Measurements from ENCODE around the gene PCDH1.
"Not testable (repeated sequence)": the region's sequence is repeated elsewhere in the genome, so short reads cannot be mapped to it uniquely, and the experiment has no call there.

Gene PCDH1

GRCh38 chr5:141897425-141897824 lies 19.2 kb upstream of the PCDH1 start:
- FAIRE-seq, result no peak

- FAIRE-seq, result not testable (repeated sequence)
These were observed 12.2 kb upstream of the PCDH1 start for GRCh38 chr5:141890429-141890828.

GRCh38 chr5:141889282-141889871 lies 11.2 kb upstream of the PCDH1 start:
- no peak for FAIRE-seq

- FAIRE-seq, result no peak
These were observed 5.7 kb upstream of the PCDH1 start for GRCh38 chr5:141883892-141884318.

GRCh38 chr5:141883184-141883891 lies 5.1 kb upstream of the PCDH1 start:
- FAIRE-seq, result no peak

- no peak for FAIRE-seq
These were observed 4.5 kb upstream of the PCDH1 start for GRCh38 chr5:141882594-141883183.

- no peak for FAIRE-seq
These were observed 3.7 kb upstream of the PCDH1 start for GRCh38 chr5:141881886-141882285.

- FAIRE-seq, result no peak
These were observed 3.0 kb upstream of the PCDH1 start for GRCh38 chr5:141880961-141881801.

- FAIRE-seq, result no peak
These were observed 1.9 kb upstream of the PCDH1 start for GRCh38 chr5:141879941-141880738.

- no peak for FAIRE-seq
These were observed 1.2 kb upstream of the PCDH1 start for GRCh38 chr5:141879426-141879759.

- FAIRE-seq, result no peak
These were observed 658 bp upstream of the PCDH1 start for GRCh38 chr5:141878711-141879425.

GRCh38 chr5:141877356-141878185 lies 639 bp downstream of the PCDH1 start:
- no peak for FAIRE-seq

- no peak for FAIRE-seq
These were observed 1.4 kb downstream of the PCDH1 start for GRCh38 chr5:141876628-141877355.

- no peak for FAIRE-seq
These were observed 2.2 kb downstream of the PCDH1 start for GRCh38 chr5:141875795-141876627.

GRCh38 chr5:141875022-141875740 lies 3.0 kb downstream of the PCDH1 start:
- FAIRE-seq, result no peak

- no peak for FAIRE-seq
These were observed 3.8 kb downstream of the PCDH1 start for GRCh38 chr5:141874262-141874964.

- FAIRE-seq, result no peak
These were observed 4.3 kb downstream of the PCDH1 start for GRCh38 chr5:141873933-141874261.

All from TTC549 (cell line).